CD4-positive, alpha-beta T cell treated with Interferon alpha-2 for 1 hour (primary cell): ENCODE measurements around the gene REV3L.
"Not testable (repeated sequence)": the region's sequence is repeated elsewhere in the genome, so short reads cannot be mapped to it uniquely, and the experiment has no call there.

ENCODE experiments used
- DNase-seq, 2 donors: peaks; one replicate each; pipeline ENCODE4 v3.0.0-alpha.2; 2020 to 2022

The REV3L gene

DNA sequence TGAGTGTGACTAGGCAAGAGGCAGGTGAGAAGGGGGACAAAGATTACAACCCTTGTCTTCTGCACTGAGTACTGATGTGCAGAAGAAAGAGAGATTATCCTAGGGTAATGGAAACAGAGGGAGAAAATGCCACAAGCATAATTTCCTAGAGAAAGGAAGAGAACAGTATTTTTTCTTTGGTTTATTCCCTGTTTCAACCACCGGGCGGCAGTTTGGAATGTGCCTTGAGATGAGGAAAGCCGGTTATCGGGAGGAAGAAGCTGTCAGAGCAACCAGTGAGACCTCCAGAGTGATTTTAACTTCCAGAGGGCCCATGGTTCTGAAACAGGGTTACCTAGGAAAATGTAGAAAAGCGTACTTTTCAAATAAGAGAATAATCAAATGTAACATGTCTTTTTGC, 121.4 kb downstream of the REV3L start:
- no peak for DNase-seq

DNA sequence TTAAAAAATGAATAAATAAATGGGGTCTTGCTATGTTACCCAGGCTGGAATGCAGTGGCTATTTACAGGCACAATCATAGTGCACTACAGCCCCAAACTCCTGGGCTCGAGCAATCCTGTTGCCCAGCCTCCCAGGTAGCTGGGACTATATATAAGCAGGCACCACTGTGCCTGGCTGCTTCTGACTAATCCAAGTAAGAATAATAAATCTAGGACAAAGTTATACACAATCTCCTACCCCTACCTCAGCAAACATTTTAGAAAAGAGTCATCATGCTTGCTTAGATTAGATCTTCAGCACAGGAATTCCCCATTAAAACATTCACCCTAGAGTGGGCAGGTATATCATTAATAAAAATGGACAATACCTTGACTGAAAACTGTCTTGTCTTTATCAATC, 124.6 kb downstream of the REV3L start:
- no peak for DNase-seq

DNA sequence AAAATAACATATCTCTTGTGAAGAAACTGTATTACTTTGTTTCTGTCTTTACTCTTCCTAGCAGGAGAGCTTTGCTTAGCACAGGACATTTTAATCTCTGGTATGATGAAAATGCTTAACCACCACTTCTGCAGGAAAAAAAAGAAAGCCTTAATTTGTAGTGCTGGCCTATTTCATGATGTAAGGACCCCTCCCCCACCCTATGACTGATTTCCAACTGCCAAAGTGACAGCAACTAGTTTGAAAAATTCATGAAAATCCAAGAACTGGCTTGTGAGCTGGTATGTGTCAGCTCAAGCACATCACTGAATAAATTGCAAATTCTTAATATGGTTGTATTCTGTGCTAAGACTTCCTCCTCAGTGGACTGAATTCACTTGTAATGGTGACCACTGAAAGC, 125.3 kb downstream of the REV3L start:
- no peak for DNase-seq

DNA sequence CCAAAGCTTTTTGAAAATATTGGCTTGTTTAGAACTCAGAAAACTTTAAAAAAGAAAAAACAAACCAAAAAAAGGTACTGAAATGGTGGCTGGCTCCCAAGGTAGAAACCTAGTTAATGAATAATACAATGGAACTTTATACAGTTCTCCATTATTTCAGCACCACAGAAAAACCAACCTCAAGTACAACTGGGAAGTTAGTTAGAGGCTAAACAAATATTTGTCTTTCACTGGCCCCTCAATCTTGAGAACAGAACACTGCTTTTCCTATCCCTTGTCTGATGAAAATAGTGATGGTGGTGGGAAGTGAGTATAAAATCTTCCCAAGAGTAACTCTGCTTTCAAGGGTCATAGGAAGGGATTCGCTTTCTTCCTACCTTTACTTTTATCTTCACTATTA, 126.5 kb downstream of the REV3L start:
- no peak for DNase-seq

DNA sequence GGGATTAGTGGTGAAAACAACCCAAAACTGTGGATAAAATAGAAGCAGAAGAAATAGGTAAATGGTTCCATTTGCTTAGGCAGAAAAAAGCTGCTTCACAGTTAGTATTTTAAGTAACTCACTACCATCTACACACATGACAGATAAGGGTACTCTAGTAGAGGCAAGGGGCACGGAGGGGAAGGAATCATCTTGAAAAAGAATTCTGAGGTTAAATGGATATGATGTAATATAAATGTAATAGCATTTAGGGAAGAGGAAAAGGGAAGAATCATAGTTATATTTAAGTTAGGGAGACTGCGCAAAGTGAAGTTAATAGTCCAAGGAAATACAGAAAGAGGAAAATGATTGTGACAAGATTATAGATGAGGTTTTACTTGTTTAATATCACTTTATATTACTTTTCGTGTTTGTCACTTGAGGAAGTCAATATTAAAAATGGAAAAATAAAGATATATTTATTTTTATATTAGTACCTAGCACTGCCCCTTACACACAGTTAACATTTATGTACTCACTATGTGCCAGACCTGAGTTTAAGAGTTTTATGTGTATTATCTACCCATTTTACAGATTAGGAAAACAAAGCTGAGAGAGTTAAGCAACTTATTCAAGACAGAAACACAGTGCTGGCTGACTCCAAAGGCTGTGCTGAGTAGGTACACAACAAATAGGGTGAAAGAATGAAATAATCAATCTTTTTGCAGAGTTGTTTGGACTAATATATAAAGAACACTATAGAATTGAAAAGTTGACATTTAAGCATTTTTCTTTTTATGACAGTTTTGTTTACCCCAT, 128.1 kb downstream of the REV3L start:
- DNase-seq = no peak

DNA sequence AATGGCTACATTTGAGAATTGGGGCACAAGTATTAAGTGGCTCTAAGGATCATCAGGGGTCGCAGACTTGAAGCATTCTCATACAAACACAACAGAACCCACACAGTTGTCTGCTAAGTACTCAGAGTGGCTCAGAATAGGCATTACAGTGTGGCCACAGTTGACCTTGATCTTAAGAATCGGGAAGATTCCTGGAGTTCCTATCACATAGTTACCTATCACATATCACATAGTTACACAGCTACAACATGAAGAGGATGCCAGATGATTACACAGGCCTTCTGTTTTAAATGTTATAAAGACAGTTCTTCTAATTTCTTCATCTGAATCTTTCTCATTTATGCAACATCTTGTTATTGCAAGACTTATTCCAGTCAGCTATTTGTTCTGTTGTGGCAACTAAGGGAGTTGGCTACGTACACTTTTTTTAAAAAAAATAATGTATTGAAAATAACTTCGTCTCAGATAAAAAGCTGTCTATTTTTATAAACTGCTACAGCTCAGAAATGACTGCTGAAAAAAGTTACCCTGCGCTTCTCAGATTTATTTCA, 129.0 kb downstream of the REV3L start:
- no peak for DNase-seq

DNA sequence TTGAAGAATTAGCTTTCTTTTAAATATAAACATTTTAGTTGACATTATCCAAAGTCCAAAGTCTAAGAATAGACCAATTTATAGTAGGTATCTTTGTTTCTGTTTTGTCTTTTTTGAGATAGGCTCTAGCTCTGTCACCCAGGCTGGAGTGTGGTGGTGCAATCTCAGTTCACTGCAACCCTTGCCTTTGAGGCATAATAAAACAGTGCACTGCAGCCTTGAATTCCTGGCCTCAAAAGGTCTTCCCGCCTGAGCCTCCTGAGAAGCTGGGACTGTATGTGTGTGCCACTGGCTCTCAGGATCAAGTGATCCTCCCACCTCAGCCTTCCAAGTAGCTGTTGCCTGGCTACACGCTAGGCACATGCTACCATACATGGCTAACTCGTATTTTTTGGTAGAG, 135.4 kb downstream of the REV3L start:
- DNase-seq = no peak

DNA sequence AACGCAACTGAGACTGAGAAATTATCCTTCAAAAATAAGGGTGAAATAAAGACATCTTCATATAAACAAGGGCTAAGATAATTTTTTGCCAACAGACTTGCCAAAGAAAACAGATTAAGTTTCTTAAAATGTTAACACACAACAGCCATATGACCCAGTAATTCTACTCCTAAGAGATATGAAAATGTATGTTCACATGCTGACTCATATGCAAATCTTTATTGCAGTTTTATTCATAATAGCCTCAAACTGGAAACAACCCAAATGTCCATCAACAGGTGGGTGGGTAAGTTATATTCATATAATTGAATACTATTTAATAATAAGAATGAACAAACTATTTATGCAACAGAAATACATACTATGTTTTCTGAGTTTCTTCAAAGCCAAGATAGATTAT, 140.1 kb downstream of the REV3L start:
- no peak for DNase-seq

DNA sequence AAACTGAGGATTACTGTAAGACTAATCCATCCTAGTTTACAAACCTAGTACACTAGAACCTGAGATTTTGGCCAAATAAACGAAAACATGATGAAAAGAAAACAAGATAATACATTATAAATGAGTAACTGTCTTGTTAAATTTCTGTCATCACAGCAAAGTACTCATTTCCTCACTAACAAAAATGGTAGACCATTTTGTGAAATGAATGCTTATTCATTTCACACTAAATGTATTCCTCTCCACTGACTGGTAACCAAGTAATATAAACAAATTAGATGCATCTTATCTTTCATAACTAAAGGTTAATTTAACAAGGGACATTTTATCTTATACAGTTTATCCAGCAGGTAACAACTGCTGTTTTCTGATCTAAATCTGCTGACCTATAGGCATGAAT, 143.7 kb downstream of the REV3L start:
- no peak for DNase-seq

DNA sequence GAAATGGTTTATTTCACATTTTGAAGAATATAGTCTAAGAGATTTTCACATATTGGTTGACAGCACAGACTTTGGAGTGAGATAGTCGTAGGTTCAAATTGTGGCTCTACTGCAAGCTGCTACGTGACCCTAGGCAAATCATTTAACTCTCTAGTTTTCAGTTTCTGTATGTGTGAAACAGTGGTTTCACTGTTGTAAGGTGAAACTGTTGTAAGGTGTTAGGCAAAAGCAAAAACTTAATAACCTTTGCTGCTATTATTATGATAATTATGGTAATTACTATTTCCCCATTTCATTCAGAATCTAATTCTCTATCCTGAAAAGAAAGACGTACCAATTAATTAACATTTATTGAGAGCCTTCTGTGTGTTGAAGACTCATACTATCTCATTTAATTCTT, 144.2 kb downstream of the REV3L start:
- DNase-seq = no peak

DNA sequence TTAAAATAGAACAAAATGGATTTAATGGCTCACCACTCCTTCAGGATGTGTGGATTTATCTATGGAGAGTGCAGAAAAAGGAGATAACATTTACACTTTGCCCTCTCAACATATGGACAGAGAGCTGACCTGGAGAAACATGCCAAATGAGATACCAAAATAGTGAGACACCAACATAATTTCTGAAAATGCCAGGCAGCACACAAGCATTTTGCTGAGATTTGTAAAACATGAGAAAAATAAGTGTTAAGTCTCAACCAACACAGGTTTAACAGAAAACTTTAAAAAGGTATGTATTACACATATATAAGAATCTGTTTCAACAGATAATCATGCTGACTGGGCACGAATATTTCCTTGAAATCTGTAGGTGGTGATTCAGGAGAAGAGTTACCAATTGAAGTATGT, 145.2 kb downstream of the REV3L start:
- no peak for DNase-seq

DNA sequence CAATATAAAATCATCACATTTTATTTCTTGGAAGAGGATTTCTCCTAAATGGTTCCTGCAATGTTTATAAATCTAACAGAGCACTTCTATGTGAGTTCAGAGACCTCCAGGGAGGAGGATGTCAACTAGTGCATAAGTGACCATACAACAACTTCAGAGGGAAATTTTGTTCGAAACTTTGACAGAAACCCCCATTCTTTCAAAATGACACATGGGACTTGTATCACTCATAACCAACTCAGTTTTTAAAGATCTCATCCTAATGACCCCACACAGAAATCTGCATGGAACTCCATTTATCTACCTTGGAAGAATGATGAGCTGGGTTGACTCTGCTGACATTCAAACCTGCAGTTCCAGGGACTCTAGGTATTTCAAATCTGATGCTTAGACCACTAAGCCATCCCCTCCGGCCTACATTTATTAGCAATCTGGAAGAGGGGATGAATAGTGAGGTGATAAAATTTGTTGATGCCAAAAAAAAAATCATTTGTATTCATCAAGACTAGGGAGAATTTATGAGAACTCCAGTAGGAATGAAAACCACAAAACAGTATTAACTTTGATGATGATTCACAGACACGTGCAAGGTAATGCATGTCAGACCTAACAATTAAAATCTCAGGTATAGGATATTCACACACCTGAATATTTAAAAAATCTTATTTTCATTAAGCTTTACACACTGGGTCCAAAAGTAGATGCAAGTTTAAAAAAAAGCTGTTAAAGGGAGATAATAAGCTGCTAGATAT, 153.0 kb downstream of the REV3L start:
- no peak for DNase-seq

DNA sequence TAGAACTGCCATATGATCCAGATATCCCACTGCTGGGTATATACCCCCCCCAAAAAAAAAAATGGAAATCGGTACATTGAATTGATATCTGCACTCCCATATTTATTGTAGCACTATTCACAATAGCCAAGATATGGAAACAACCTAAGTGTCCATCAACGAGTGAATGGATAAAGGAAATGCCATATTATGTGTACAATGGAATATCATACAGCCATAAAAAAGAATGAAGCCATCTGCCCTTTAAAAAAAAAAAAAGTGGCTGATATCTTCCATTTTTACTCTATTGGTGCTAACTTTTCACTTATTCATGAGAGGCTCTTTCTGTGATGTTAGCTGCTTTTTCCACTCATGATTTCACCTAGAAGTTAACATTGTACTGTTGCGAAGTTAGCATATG, 156.5 kb downstream of the REV3L start:
- no peak for DNase-seq

DNA sequence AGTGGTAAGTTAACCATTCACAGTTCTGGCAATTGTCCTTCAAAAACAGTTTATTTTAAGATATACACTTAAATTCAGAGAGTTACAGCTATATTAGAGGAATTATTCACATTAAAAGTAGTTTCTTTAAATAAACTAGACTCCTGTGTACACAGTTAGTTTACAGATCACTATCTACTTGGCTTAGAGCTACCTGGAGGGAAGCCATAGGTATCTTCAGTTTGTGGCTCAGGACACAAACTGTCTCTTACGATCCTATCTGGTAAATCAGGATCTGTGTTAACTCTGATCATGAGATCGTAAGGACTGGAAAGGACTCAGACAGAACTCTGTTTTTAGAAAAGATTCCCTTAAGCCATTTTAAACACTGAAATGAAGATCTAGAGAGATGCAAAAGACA, 160.9 kb downstream of the REV3L start:
- no peak for DNase-seq

DNA sequence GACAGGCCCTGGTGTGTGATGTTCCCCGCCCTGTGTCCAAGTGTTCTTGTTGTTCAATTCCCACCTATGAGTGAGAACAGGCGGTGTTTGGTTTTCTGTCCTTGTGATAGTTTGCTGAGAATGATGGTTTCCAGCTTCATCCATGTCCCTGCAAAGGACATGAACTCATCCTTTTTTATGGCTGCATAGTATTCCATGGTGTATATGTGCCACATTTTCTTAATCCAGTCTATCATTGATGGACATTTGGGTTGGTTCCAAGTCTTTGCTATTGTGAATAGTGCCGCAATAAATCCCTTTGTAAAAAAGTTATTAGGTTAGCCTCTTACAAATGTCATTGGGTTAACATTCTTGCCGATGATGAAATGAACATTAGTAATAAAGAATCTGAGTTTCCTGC, 175.1 kb downstream of the REV3L start:
- DNase-seq = not testable (repeated sequence)

DNA sequence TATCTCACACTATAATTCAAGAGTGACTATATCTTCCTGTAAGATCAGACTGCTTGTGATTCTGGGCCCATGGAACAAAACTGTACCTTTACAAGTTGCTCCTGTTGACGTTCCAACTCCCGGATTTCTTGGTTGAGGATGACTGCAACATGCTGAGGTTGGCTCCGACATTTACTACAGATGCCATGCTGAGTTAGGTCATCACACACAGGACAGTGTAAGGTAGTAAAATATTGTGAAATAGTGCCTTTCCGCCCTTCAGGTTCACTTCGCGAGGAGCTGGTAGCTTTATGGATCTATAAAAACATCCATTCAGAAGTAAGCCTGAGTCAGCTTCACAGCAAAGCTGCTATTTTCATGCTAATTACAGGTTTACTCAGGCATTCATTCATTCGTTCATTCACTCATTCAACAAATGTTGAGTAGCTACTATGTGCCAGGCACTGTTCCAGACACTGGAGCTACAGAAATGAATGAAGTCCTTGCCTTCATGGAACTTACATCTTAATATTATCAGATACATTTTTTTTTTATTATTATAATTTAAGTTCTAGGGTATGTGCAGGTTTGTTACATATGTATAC, 175.7 kb downstream of the REV3L start:
- no peak for DNase-seq

DNA sequence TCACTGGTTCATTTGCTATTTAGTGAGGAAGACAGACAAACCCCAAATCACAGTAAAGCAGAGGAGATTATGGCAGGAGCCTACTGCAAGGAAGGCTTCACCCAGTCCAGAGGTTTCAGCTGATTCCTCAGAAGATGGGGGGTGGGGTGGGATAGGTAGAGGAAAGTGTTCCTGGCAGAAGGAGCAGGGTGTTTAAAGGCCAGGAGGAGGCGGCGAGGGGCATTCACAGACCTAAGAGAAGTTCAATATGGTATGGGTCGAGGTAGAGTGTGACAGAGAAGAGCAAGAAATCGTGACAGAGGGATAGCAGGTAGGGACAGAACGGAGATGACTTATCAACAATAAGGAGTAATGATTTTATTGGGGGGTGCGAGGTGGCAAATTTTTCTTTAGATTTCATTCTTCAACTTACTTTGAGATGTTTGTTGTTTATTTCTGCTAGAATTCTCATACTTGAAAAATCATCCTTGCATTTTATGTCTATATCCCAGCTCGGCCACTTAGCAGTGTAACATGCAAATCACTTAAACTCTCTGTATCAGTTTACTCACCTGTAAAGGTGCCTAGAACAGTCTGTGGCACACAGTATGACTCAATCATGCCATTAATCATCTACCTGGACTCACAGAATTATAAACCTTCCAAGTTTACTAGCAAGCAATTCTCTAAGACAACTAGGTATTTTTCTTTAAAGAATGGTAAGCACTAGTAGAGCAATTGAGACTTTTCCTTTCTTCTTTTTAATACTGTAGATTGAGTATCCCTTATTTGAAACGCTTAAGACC, 176.7 kb downstream of the REV3L start:
- no peak for DNase-seq

DNA sequence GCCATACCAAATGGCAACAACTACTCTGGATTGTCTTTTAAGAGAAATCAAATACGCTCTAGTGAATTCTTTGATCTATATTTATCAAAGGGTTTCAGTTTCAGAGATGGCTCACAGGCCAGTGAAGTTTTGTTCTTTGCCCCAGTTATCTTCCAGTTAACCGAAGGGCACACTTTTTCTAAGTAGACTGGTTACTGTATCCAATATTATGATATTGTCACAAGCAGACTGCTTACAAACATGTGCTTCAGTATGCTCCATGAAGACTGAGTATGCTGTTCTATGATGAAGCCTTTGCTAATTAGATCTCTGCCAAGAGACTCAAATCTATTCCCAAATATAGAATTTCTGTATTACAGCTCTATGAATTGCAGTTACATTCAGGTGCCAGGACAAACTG, 181.1 kb downstream of the REV3L start:
- no peak for DNase-seq

DNA sequence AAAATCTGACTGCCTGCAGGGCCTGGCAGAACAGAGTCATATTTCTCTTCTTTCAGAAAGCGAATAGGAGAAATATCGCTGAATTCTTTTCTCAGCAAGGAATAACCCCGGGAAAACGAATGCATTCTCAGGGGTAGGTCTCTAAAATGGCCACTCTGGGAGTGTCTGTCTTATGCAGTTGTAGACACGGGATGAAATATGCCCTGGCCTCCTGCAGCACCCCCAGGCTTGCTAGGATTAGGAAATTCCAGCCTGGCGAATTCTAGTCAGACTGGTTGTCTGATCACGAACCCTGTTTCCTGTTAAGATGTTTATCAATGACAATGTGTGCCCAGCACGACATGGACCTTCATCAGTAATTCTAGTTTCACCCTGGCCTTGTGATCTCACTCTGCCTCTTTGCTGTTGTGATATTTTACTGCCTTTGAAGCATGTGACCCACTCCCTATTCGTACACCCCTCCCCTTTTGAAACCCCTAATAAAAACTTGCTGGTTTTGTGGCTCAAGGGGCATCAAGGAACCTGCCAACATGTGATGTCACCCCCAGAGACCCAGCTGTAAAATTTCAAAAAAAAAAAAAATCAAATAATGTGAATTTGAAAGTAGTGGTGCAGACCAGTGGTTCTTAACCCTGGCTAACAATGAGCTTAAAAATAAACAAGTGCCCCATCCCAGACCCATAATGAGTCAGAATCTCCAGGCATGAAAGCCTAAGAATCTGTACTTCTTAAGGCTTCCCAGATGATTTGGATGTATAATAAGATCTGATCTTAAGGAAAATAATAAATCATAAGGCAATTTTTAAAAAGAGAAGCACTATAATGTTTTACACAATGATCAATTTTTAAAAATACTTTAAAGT, 181.8 kb downstream of the REV3L start:
- not testable (repeated sequence) for DNase-seq

DNA sequence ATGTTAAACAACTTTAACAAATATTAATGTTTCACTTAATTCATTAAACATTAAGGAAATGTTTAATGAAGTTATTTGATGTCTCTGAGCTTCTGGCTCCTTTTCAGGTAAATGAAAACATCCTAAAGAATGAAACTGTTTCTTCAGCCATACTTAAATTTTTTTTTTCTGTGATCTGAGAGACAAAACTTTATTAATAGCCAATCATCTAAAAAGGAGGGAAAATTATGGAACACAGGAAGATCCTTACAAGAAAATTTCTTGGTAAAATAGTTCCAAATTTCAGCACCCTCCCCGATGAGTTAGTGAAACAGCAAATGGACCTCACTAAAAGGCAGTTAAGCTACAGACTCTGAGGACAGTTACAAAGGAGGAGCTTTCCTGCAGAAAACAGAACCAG, 185.2 kb downstream of the REV3L start:
- no peak for DNase-seq

DNA sequence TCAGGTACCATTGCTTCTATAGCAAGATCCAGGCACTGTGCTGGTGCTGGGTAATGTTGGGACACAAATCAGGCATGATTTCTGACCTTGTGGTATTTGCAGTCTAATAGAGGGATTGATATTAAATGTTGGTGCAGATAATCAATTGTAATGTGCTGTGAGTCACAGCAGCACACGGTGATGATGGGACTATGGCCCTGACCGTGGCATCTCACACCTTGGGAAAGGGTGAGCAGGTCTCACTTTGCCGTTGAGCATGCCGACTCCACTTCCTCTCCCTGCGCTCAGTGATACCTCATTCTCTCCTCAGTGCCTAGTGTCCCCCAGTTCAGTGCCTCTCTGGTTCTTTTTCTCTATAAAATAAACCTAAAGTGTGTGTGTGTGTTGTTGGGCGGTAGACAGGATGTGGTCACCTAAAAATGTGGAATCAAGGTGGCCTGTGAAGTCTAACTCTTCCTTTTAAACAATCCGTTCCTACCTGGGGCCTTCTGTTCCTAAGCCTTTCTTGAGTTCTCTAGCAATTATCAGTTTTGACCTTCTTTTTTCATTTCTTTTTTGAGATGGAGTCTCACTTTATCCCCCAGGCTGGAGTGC, 188.5 kb downstream of the REV3L start:
- DNase-seq = no peak
